Neural cell (in vitro differentiated cells): ENCODE measurements around the gene CDH4.

Source experiments
- MXI1 ChIP-seq: fragments of 450-650 bp; conservative IDR thresholded peaks from 2 replicates; pipeline ENCODE4 v1.6.1; 2014; ENCODE audit warnings: antibody characterized with exemption, mild to moderate bottlenecking; ENCODE audit not compliant: poor library complexity, severe bottlenecking
- RAD21 ChIP-seq: fragments of 450-650 bp; conservative IDR thresholded peaks from 2 replicates; pipeline ENCODE4 v1.6.1; 2014; ENCODE audit warnings: antibody characterized with exemption, mild to moderate bottlenecking, moderate library complexity

- no peak for TF ChIP-seq RAD21
- no peak for TF ChIP-seq MXI1
Observed at GRCh38 chr20:61927193-61927825, 675.2 kb downstream of the CDH4 start.
